Loucy (cell line): ENCODE measurements around the gene MED4.

Experiments
- H2AFZ ChIP-seq: fragments of 200-600 bp; sonication (generic); 2 replicates; pipeline ENCODE4 v1.6.0; 2016; ENCODE audit warnings: antibody characterized with exemption, mild to moderate bottlenecking, low read length, moderate library complexity
- H3F3A ChIP-seq: fragments of 200-600 bp; 2 replicates; pipeline ENCODE4 v1.6.0; 2016; ENCODE audit warnings: antibody characterized with exemption, low read depth, mild to moderate bottlenecking
- H3K27me3 ChIP-seq: fragments of 200-600 bp; sonication (generic); 2 replicates; pipeline ENCODE4 v1.6.1; 2014; ENCODE audit warnings: low read length, mild to moderate bottlenecking; ENCODE audit not compliant: insufficient read depth, poor library complexity, severe bottlenecking
- H3K36me3 ChIP-seq: fragments of 200-600 bp; sonication (generic); 2 replicates; pipeline ENCODE4 v1.6.1; 2016; ENCODE audit warnings: low read length; ENCODE audit not compliant: insufficient read depth
- H3K4me1 ChIP-seq: fragments of 200-600 bp; sonication (generic); 2 replicates; pipeline ENCODE4 v1.5.1; 2014; ENCODE audit warnings: low read length, mild to moderate bottlenecking; ENCODE audit not compliant: insufficient read depth, poor library complexity, severe bottlenecking
- H3K4me2 ChIP-seq: fragments of 200-600 bp; sonication (generic); 2 replicates; pipeline ENCODE4 v1.6.0; 2014; ENCODE audit warnings: antibody characterized with exemption, low read length, low read depth, mild to moderate bottlenecking; ENCODE audit not compliant: poor library complexity, severe bottlenecking
- H3K4me3 ChIP-seq: fragments of 200-600 bp; sonication (generic); 2 replicates; pipeline ENCODE4 v1.5.1; 2014; ENCODE audit warnings: low read length, mild to moderate bottlenecking, mixed read lengths; ENCODE audit not compliant: poor library complexity, severe bottlenecking
- H3K79me2 ChIP-seq: fragments of 200-600 bp; sonication (generic); 2 replicates; pipeline ENCODE4 v1.6.1; 2014; ENCODE audit warnings: low read length; ENCODE audit not compliant: insufficient read depth
- H3K9ac ChIP-seq: fragments of 200-600 bp; sonication (generic); 2 replicates; pipeline ENCODE4 v1.6.0; 2014; ENCODE audit warnings: mild to moderate bottlenecking, low read depth, low read length, moderate library complexity; ENCODE audit not compliant: poor library complexity, severe bottlenecking
- H3K9me2 ChIP-seq: fragments of 200-600 bp; sonication (generic); replicated peaks from 2 replicates; pipeline ENCODE4 v1.6.1; 2016; ENCODE audit warnings: low read depth, low read length, mixed read lengths
- H3K9me3 ChIP-seq: fragments of 200-600 bp; sonication (generic); 2 replicates; pipeline ENCODE4 v1.6.1; 2014; ENCODE audit warnings: mild to moderate bottlenecking, antibody characterized with exemption, low read length, low read depth; ENCODE audit not compliant: insufficient read depth
- H4K20me1 ChIP-seq: fragments of 200-600 bp; sonication (generic); 2 replicates; pipeline ENCODE4 v1.6.0; 2014; ENCODE audit warnings: antibody characterized with exemption, low read length, mild to moderate bottlenecking; ENCODE audit not compliant: insufficient read depth, poor library complexity, severe bottlenecking
- EZH2phosphoT487 ChIP-seq: fragments of 200-600 bp; IDR thresholded peaks from 2 replicates; pipeline ENCODE4 v1.6.1; 2018; ENCODE audit warnings: antibody characterized with exemption, mild to moderate bottlenecking, moderate library complexity, borderline replicate concordance
- TF ChIP-seq, protein P1 (sequence below): fragments of 200-600 bp; sonication (generic); conservative IDR thresholded peaks from 2 replicates; pipeline ENCODE4 v1.5.1; 2014; ENCODE audit warnings: mild to moderate bottlenecking, antibody characterized with exemption, low read length

MED4 gene

DNA sequence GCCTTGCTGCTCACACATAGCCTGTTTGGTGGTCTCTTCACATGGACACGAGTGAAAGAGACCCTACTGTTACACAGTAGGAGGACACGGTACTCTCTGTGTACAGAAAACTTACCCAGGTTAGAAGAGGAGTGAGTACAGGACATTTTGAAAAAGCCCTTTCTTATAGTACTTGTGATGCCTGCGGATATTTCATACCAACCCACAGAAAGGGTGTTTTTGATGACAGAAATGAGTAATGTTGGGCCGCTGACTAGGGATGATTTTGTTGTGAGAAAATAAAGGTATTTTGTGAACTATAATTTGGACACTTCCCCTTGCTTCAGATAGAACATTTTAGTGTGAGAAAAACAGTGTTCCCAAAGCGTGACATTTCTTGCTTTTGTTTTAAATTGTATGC, 39.2 kb downstream of the MED4 start:
- Histone ChIP-seq H3F3A (no peaks in the 10 kb centered on the region), H3K9ac (no peak overlapping the region), H3K4me3 (no peak overlapping the region), H4K20me1 (no peaks in the 10 kb centered on the region), H3K4me2 (no peak overlapping the region), H3K27me3 (no peaks in the 10 kb centered on the region), H3K36me3 (peaks cover 26% of the 10 kb centered on the region; the same call in 1 of the 2 replicates), H3K4me1 (no peaks in the 10 kb centered on the region), H2AFZ (no peak overlapping the region), H3K9me3 (no peaks in the 10 kb centered on the region), H3K79me2 (no peaks in the 10 kb centered on the region), H3K9me2 (no peaks in the 10 kb centered on the region)
- no peak for TF ChIP-seq EZH2phosphoT487
- TF ChIP-seq, protein P1, sequence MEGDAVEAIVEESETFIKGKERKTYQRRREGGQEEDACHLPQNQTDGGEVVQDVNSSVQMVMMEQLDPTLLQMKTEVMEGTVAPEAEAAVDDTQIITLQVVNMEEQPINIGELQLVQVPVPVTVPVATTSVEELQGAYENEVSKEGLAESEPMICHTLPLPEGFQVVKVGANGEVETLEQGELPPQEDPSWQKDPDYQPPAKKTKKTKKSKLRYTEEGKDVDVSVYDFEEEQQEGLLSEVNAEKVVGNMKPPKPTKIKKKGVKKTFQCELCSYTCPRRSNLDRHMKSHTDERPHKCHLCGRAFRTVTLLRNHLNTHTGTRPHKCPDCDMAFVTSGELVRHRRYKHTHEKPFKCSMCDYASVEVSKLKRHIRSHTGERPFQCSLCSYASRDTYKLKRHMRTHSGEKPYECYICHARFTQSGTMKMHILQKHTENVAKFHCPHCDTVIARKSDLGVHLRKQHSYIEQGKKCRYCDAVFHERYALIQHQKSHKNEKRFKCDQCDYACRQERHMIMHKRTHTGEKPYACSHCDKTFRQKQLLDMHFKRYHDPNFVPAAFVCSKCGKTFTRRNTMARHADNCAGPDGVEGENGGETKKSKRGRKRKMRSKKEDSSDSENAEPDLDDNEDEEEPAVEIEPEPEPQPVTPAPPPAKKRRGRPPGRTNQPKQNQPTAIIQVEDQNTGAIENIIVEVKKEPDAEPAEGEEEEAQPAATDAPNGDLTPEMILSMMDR: no peak

DNA sequence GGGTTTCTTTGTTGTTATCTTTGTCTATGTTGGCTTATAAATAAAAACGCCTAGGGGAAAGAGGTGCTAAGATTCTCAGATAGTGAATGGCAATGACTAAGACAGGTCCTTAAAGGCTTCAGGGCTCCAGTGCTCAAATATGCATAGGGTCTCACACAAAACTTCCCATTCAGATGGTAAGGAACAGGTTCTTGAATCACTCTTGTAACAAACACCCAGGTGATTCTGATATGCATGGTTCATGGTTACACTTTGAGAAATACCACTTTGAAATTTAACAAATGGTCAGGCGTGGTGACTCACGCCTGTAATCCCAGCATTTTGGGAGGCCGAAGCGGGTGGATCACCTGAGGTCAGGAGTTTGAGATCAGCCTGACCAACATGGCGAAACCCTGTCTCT, 40.3 kb downstream of the MED4 start:
- H3F3A ChIP-seq: no peaks in the 10 kb centered on the region
- peaks cover 28% of the 10 kb centered on the region; the same call in 1 of the 2 replicates for H3K36me3 ChIP-seq
- H3K27me3 ChIP-seq: no peaks in the 10 kb centered on the region
- no peaks in the 10 kb centered on the region for H3K9me3 ChIP-seq
- no peaks in the 10 kb centered on the region for H3K9me2 ChIP-seq
- no peak overlapping the region for H3K4me2 ChIP-seq
- H3K79me2 ChIP-seq: no peaks in the 10 kb centered on the region
- no peak overlapping the region for H3K9ac ChIP-seq
- no peak overlapping the region for H2AFZ ChIP-seq
- no peaks in the 10 kb centered on the region for H3K4me1 ChIP-seq
- H4K20me1 ChIP-seq: no peaks in the 10 kb centered on the region
- TF ChIP-seq, protein P1: no peak
- H3K4me3 ChIP-seq: no peak overlapping the region

DNA sequence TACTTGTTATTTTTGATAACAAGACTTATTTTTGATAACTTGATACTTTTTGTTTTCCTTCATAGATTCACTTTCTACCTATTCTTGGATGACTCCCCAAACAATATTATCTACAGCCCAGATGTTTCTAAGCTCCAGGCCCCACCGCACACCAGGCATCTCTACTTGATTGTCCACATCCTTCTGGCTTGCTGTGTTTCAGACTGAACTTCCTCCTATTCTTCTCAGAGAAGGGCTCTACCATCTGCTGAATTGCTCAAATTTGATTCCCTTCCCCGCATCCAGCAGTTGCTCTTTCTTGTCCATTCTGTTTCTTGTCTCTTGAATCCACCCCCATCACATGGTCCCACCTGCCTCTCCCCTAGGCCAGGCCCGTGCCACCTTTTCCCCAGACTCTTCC, 44.4 kb downstream of the MED4 start:
- Histone ChIP-seq H3K4me2 (no peak overlapping the region), H3K9me2 (no peaks in the 10 kb centered on the region), H3K4me1 (no peaks in the 10 kb centered on the region), H3K27me3 (no peaks in the 10 kb centered on the region), H2AFZ (no peak overlapping the region), H3F3A (no peaks in the 10 kb centered on the region), H3K79me2 (no peaks in the 10 kb centered on the region), H3K4me3 (no peak overlapping the region), H4K20me1 (no peaks in the 10 kb centered on the region), H3K9ac (no peak overlapping the region), H3K36me3 (peaks cover 43% of the 10 kb centered on the region; the same call in 1 of the 2 replicates), H3K9me3 (no peaks in the 10 kb centered on the region)
- TF ChIP-seq, protein P1: no peak
